A673 (cell line): ENCODE measurements around the gene MSRB2. TPM values are rescaled to one million over a fixed set of nuclear protein-coding genes. Genes with fewer than 3 reads are reported as not detected.

Source experiments
- BruUV-seq: library from RNA; stranded (reverse); fragments of 400-500 nt; replicated peaks from 2 replicates; lab custom pipeline; 2021; lab: Mats Ljungman, UMichigan
- CTCF ChIA-PET: fragments of 300-600 bp; sonication (Branson Sonifier 250); formaldehyde crosslinking; loops from one replicate; lab custom pipeline; 2022; ENCODE audit warnings: antibody characterized with exemption; lab: Charles Lee
- POLR2A ChIA-PET: fragments of 300-600 bp; sonication (Branson Sonifier 250); formaldehyde crosslinking; loops from one replicate; lab custom pipeline; 2022; ENCODE audit warnings: antibody characterized with exemption; ENCODE audit not compliant: low non-redundant PET; lab: Charles Lee
- DNase-seq: peaks from one replicate; pipeline ENCODE4 v3.0.0-alpha.2; 2015; ENCODE audit warnings: low spot score
- H3K27ac ChIP-seq: fragments of 200-600 bp; sonication (generic); 2 replicates; pipeline ENCODE4 v1.5.1; 2016; ENCODE audit warnings: mixed run types, low read depth, mild to moderate bottlenecking, mixed read lengths, antibody characterized with exemption, low read length; ENCODE audit not compliant: poor library complexity, severe bottlenecking
- H3K27me3 ChIP-seq: fragments of 200-600 bp; sonication (generic); replicated peaks from 2 replicates; pipeline ENCODE4 v1.6.1; 2017; ENCODE audit warnings: mixed run types, low read depth, mild to moderate bottlenecking, mixed read lengths, antibody characterized with exemption, low read length; ENCODE audit not compliant: insufficient read depth, poor library complexity
- H3K36me3 ChIP-seq: fragments of 200-600 bp; sonication (generic); 2 replicates; pipeline ENCODE4 v1.6.1; 2016; ENCODE audit warnings: mixed run types, mild to moderate bottlenecking, mixed read lengths, antibody characterized with exemption, low read length; ENCODE audit not compliant: insufficient read depth, poor library complexity, severe bottlenecking
- H3K4me1 ChIP-seq: fragments of 200-600 bp; sonication (generic); 2 replicates; pipeline ENCODE4 v1.6.1; 2017; ENCODE audit warnings: mixed run types, mild to moderate bottlenecking, mixed read lengths, antibody characterized with exemption, low read length; ENCODE audit not compliant: insufficient read depth, poor library complexity, severe bottlenecking
- H3K4me3 ChIP-seq: fragments of 200-600 bp; sonication (generic); 2 replicates; pipeline ENCODE4 v1.5.1; 2016; ENCODE audit warnings: low read depth, mixed run types, mild to moderate bottlenecking, mixed read lengths, low read length; ENCODE audit not compliant: poor library complexity, severe bottlenecking
- H3K9me3 ChIP-seq: fragments of 200-600 bp; sonication (generic); 2 replicates; pipeline ENCODE4 v1.6.1; 2016; ENCODE audit warnings: mixed run types, low read depth, mild to moderate bottlenecking, mixed read lengths, antibody characterized with exemption, low read length; ENCODE audit not compliant: poor library complexity, severe bottlenecking
- CTCF ChIP-seq: fragments of 300-800, 200-600 bp; sonication (generic); conservative IDR thresholded peaks from 2 replicates; pipeline ENCODE4 v1.5.1; 2017; ENCODE audit warnings: low read depth, mild to moderate bottlenecking, antibody characterized with exemption, low read length, moderate library complexity, mixed read lengths
- EZH2 ChIP-seq: fragments of 200-600 bp; sonication (generic); IDR thresholded peaks from 2 replicates; pipeline ENCODE4 v1.6.1; 2017; ENCODE audit warnings: borderline replicate concordance, low read depth, mild to moderate bottlenecking, mixed read lengths, antibody characterized with exemption, low read length; ENCODE audit not compliant: poor library complexity, severe bottlenecking
- intact Hi-C: fragments of 100-400 bp; cut with micrococcal nuclease; formaldehyde crosslinking; loops from one replicate; pipeline ENCODE4 v1.10.0; 2022; ENCODE audit not compliant: unreplicated experiment
- total RNA-seq: library from RNA; stranded (reverse); gene quantifications from 2 replicates; pipeline ENCODE4 v1.2.3, GENCODE V29; 2021

Gene MSRB2
- total RNA-seq, 1 experiment from 2014 or later = 6.4 TPM

DNA sequence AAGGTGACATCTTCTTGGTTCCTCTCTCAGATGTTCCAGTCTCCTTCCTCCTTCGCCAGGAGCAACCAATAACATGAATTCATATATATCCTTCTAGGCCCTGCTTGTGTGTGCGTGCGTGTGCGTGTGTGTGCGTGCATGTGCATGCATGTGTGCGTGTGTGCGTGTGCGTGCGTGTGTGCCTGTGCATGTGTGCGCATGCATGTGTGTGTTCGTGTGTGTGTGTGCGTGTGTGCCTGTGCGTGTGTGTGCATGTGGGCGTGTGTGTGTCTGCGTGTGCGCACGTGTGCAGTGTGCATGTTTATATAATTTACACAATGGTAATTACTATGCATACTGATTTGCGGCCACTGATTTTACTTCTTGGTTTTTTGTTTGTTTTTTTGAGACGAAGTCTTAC is 52.8 kb downstream of the MSRB2 start:
- Histone ChIP-seq H3K4me3 (no peak overlapping the region), H3K27me3 (no peaks in the 10 kb centered on the region), H3K9me3 (no peaks in the 10 kb centered on the region), H3K4me1 (no peaks in the 10 kb centered on the region), H3K27ac (no peak overlapping the region), H3K36me3 (no peaks in the 10 kb centered on the region)
- intact Hi-C loops = no loop called here
- ChIA-PET POLR2A (no interaction called here), CTCF (no interaction called here)
- TF ChIP-seq EZH2 (no peak), CTCF (no peak)
- no peak for DNase-seq
- no TSS peak for BruUV-seq

DNA sequence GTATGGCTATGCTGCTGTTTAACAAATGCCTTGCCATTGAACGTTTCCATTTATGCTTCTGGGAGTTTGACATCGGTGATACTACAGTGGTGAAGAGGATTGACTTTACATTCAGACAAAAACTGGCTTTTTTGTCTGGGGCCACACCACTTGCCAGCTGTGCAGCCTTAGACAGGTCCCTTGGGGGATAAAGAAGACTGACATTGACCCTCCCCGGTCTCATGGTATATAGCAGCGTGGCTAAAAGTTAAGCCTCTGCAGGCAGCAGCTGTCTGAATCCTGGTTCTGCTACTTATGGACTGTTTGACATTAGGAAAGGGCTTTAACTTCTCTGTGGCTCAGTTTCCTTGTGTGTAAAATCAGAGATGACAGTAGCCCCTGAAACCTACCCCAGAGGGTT is 54.7 kb downstream of the MSRB2 start:
- TF ChIP-seq EZH2 (no peak), CTCF (no peak)
- intact Hi-C loops = loop anchor here (10.0 kb wide), 1 partner anchor 1205 kb away; no protein-coding TSS in a partner anchor
- Histone ChIP-seq H3K27me3 (no peaks in the 10 kb centered on the region), H3K36me3 (no peaks in the 10 kb centered on the region), H3K4me3 (no peak overlapping the region), H3K4me1 (no peaks in the 10 kb centered on the region), H3K27ac (no peak overlapping the region), H3K9me3 (no peaks in the 10 kb centered on the region)
- BruUV-seq = no TSS peak
- DNase-seq = no peak
- ChIA-PET CTCF (no interaction called here), POLR2A (no interaction called here)

GRCh38 chr10:23150610-23151009 is 55.2 kb downstream of the MSRB2 start:
- Histone ChIP-seq H3K27me3 (no peaks in the 10 kb centered on the region), H3K4me1 (no peaks in the 10 kb centered on the region), H3K27ac (no peak overlapping the region), H3K9me3 (no peaks in the 10 kb centered on the region), H3K36me3 (no peaks in the 10 kb centered on the region), H3K4me3 (no peak overlapping the region)
- no TSS peak for BruUV-seq
- ChIA-PET POLR2A (no interaction called here), CTCF (no interaction called here)
- intact Hi-C loops = loop anchor here (10.0 kb wide), 1 partner anchor 1204 kb away; no protein-coding TSS in a partner anchor
- no peak for TF ChIP-seq EZH2
- no peak for TF ChIP-seq CTCF
- DNase-seq = no peak
